Measurements from ENCODE around the gene USP13.

DNA sequence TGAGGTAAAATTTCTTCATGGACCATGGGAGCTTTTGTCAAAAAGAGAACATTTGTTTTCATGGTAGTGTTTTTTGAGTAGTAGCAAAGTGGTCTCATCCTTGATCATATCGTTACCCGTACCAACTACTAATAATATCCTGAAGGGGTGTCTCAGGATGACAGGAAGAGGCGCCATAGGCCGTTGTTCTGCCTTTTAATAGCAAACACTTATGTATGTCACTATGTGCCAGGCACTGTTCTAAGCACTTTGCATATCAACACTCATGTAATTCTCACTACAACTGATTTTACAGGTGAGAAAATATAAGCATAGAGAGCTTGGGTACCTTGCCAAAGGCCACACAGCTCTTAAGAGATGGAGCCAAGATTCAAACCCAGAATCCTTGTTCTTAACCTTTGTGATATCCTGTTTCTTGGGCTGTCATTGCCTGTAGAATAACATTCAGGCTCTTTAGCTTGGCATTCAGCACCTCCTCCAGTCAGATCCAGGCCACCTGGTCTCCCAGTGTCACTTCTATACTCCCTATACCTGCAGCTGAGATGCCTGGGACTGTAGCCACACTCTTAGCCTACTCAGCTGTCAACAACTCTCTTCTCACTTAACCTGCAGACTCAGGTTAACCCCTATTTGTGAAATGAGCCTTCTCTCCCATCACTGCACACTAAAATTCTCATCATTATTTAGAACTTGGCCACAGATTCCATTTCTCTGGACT lies 113.7 kb downstream of the USP13 start:
- TF ChIP-seq, protein P1, sequence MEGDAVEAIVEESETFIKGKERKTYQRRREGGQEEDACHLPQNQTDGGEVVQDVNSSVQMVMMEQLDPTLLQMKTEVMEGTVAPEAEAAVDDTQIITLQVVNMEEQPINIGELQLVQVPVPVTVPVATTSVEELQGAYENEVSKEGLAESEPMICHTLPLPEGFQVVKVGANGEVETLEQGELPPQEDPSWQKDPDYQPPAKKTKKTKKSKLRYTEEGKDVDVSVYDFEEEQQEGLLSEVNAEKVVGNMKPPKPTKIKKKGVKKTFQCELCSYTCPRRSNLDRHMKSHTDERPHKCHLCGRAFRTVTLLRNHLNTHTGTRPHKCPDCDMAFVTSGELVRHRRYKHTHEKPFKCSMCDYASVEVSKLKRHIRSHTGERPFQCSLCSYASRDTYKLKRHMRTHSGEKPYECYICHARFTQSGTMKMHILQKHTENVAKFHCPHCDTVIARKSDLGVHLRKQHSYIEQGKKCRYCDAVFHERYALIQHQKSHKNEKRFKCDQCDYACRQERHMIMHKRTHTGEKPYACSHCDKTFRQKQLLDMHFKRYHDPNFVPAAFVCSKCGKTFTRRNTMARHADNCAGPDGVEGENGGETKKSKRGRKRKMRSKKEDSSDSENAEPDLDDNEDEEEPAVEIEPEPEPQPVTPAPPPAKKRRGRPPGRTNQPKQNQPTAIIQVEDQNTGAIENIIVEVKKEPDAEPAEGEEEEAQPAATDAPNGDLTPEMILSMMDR (IDR thresholded peaks at IDR 0.05) = no peak
- no peak for TF ChIP-seq EP300 (IDR thresholded peaks at IDR 0.05)
- no peak for TF ChIP-seq POLR2AphosphoS5 (IDR thresholded peaks at IDR 0.05)
